ENCODE data around the gene ZFHX2.
A peak's percentile ranks its signal among the peaks of the same experiment; 100 is the strongest.

Gene ZFHX2

GRCh38 chr14:23582906-23583760 is 31.6 kb upstream of the ZFHX2 start:
- DNase-seq (ENCODE audit: low read depth), result no peak
- no peak for TF ChIP-seq CTCF (IDR thresholded peaks at IDR 0.05; ENCODE audit: low read depth, low read length, missing control alignments)
- H3K4me3 ChIP-seq (ENCODE audit: low read depth, low read length), result no peak overlapping the region

- H3K4me3 ChIP-seq (ENCODE audit: low read depth, low read length), result no peak overlapping the region
- no peak for TF ChIP-seq CTCF (IDR thresholded peaks at IDR 0.05; ENCODE audit: low read depth, low read length, missing control alignments)
- DNase-seq (ENCODE audit: low read depth), result no peak
These were observed 29.4 kb upstream of the ZFHX2 start for GRCh38 chr14:23580948-23581281.

GRCh38 chr14:23580152-23580926 is 28.8 kb upstream of the ZFHX2 start:
- H3K4me3 ChIP-seq (ENCODE audit: low read depth, low read length), result no peak overlapping the region
- TF ChIP-seq CTCF (IDR thresholded peaks at IDR 0.05; ENCODE audit: low read depth, low read length, missing control alignments), result no peak
- no peak for DNase-seq (ENCODE audit: low read depth)

GRCh38 chr14:23579739-23580138 is 28.2 kb upstream of the ZFHX2 start:
- DNase-seq (ENCODE audit: low read depth), result no peak
- TF ChIP-seq CTCF (IDR thresholded peaks at IDR 0.05; ENCODE audit: low read depth, low read length, missing control alignments), result no peak
- H3K4me3 ChIP-seq (ENCODE audit: low read depth, low read length), result no peak overlapping the region

- TF ChIP-seq CTCF (IDR thresholded peaks at IDR 0.05; ENCODE audit: low read depth, low read length, missing control alignments), result no peak
- DNase-seq (ENCODE audit: low read depth), result no peak
- H3K4me3 ChIP-seq (ENCODE audit: low read depth, low read length), result no peak overlapping the region
These were observed 27.7 kb upstream of the ZFHX2 start for GRCh38 chr14:23579311-23579630.

GRCh38 chr14:23578560-23579310 is 27.2 kb upstream of the ZFHX2 start, which contains the start of gene JPH4:
TSS of gene JPH4 (minus strand) at chr14:23578790. CDS start at chr14:23577453, 1,337 bp downstream.
- peak within 1 kb of the TSS; percentile 25; the same call in 1 of the 2 replicates for H3K4me3 ChIP-seq (ENCODE audit: low read depth, low read length)
- no peak for DNase-seq (ENCODE audit: low read depth)
- TF ChIP-seq CTCF (IDR thresholded peaks at IDR 0.05; ENCODE audit: low read depth, low read length, missing control alignments), result no peak
